GM12872 (cell line): Measurements from ENCODE around the gene AJAP1.

Source experiments
- CTCF ChIP-seq: IDR thresholded peaks from 3 replicates; pipeline ENCODE4 v1.5.1; 2011; ENCODE audit warnings: low read depth, mild to moderate bottlenecking, low read length, moderate library complexity; ENCODE audit not compliant: insufficient read depth

AJAP1 gene

GRCh38 chr1:4770713-4771112 is 116.3 kb downstream of the AJAP1 start:
- no peak for TF ChIP-seq CTCF

DNA sequence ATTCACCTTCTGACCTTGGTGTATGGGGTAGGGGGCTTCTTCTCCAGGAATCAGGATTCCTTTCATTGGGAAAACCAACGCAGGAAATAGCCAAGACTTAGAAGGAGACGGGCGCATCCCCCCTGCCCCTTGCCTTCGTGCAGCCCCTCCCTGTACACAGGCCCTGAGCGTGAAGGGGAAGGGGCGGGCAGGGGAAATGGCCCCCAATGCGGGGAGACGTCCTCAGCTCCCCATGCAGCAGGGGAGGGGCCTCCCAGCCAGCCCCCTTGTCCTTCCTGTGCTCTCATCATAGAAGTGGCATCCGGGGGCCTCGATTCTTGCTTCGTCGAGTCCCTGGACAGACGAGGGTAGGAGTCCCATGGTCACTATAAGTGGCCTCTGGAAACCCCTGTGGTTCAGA is 116.9 kb downstream of the AJAP1 start:
- no peak for TF ChIP-seq CTCF

GRCh38 chr1:4771721-4772120 is 117.3 kb downstream of the AJAP1 start:
- TF ChIP-seq CTCF = no peak

DNA sequence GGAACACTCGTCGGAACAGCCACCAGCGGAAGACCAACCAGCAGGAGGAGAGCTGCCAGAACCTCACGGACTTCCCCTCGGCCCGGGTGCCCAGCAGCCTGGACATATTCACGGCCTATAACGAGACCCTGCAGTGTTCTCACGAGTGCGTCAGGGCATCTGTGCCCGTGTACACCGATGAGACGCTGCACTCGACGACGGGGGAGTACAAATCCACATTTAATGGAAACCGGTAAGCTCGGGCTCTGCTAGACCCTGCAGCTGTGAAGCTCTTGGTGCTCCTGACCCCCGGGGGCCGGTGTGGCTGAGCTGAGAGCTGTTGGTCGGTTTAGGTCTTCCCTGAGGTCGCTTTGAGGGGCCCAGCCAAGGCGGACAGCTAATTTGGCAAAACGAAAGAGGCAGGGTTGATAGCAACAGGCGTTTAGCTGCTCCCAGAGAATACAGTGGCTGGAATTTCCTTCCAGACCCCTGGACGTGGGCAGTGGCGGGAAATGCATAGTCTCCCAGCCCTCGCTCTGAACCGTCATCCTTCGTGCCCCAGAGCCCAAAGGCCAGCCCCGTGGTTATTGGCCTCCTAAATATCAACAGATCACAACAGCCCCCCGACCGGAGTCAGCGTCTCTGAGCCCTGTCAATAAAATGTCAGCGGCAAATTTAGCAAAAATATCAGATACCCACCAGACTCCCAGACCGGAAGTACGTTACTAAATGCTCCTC is 118.0 kb downstream of the AJAP1 start:
- TF ChIP-seq CTCF = no peak

GRCh38 chr1:4773226-4773625 is 118.8 kb downstream of the AJAP1 start:
- no peak for TF ChIP-seq CTCF

GRCh38 chr1:4775506-4775905 is 121.1 kb downstream of the AJAP1 start:
- TF ChIP-seq CTCF = no peak

GRCh38 chr1:4778056-4778455 is 123.6 kb downstream of the AJAP1 start:
- TF ChIP-seq CTCF = no peak

DNA sequence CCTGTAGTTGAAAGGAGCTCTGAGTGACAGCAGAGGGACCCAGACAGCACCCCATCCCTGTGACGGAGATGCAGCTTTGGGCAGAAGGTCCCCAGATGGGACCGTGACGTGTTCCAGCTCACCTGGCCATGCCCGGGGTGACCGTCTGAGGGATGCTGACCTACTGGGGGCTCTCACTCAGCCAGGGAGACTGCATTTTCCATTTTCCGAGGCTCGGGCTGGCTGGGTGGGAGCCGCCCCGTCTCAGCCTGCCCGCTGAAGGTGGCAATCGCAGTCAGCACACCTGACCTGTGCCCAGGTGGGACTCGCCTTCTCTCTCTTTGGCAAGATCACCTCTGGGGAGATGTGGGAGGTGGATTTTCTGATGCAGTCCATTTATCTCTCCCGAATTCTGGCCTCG is 127.2 kb downstream of the AJAP1 start:
- TF ChIP-seq CTCF = no peak
